HG03354 (cell line): ENCODE data around the gene LEKR1.
"Not testable (repeated sequence)": the region's sequence is repeated elsewhere in the genome, so short reads cannot be mapped to it uniquely, and the experiment has no call there.

ENCODE experiments used
- ATAC-seq: cut with Tn5 transposase; IDR thresholded peaks from one replicate; pipeline ENCODE4 v1.9.1; 2021; ENCODE audit warnings: mild to moderate bottlenecking; ENCODE audit not compliant: unreplicated experiment, poor library complexity, severe bottlenecking

The LEKR1 gene

GRCh38 chr3:156803952-156804741, 22.0 kb upstream of the LEKR1 start:
- ATAC-seq, result no peak

GRCh38 chr3:156806698-156807097, 19.5 kb upstream of the LEKR1 start:
- ATAC-seq, result no peak

- ATAC-seq, result no peak
Measured at GRCh38 chr3:156808025-156808424, 18.1 kb upstream of the LEKR1 start.

- ATAC-seq, result no peak
Measured at GRCh38 chr3:156811089-156811862, 14.9 kb upstream of the LEKR1 start.

- no peak for ATAC-seq
Measured at GRCh38 chr3:156812521-156813335, 13.4 kb upstream of the LEKR1 start.

GRCh38 chr3:156814295-156814694, 11.9 kb upstream of the LEKR1 start:
- ATAC-seq, result no peak

- peak; percentile 32 for ATAC-seq
Measured at GRCh38 chr3:156816091-156816793, 9.9 kb upstream of the LEKR1 start.

- ATAC-seq, result peak; percentile 72
Measured at GRCh38 chr3:156816794-156817645, 9.1 kb upstream of the LEKR1 start.

- no peak for ATAC-seq
Measured at GRCh38 chr3:156817646-156818272, 8.4 kb upstream of the LEKR1 start.

GRCh38 chr3:156818273-156818651, 7.9 kb upstream of the LEKR1 start:
- ATAC-seq, result no peak

GRCh38 chr3:156818890-156819289, 7.3 kb upstream of the LEKR1 start:
- no peak for ATAC-seq

GRCh38 chr3:156819842-156820691, 6.1 kb upstream of the LEKR1 start:
- ATAC-seq, result no peak

- ATAC-seq, result no peak
Measured at GRCh38 chr3:156820692-156821080, 5.5 kb upstream of the LEKR1 start.

- ATAC-seq, result not testable (repeated sequence)
Measured at GRCh38 chr3:156822626-156823260, 3.4 kb upstream of the LEKR1 start.

- peak; percentile 56 for ATAC-seq
Measured at GRCh38 chr3:156825795-156826143, 384 bp upstream of the LEKR1 start.

- ATAC-seq, result no peak
Measured at GRCh38 chr3:156826896-156827882, 1.0 kb downstream of the LEKR1 start.
